ENCODE data around the gene STK38. TPM values are rescaled to one million over a fixed set of nuclear protein-coding genes. Genes with fewer than 3 reads are reported as not detected.

The STK38 gene
- total RNA-seq, 2 experiments from 2014 or later, result 47.0 to 48.4 TPM

- no peaks in the 10 kb centered on the region for H3K9me3 Mint-ChIP-seq
- Histone ChIP-seq H3K27me3 (ENCODE audit: control insufficient read depth in 1 of 2, insufficient read depth in 2 of 2, low read length in 2 of 2) (no peaks in the 10 kb centered on the region), H3K27ac (ENCODE audit: low read depth in 1 of 2, low read length in 2 of 2) (no peak overlapping the region), H3K9me3 (ENCODE audit: control insufficient read depth in 1 of 2, insufficient read depth in 1 of 2, low read length in 2 of 2) (peaks cover 0 to 6% of the 10 kb centered on the region in 2 experiments), H3K36me3 (ENCODE audit: insufficient read depth, low read length) (peaks cover 25% of the 10 kb centered on the region), H3K4me3 (ENCODE audit: low read length) (no peak overlapping the region), H3K4me1 (ENCODE audit: insufficient read depth, low read length) (no peaks in the 10 kb centered on the region)
- H3K27ac Mint-ChIP-seq, result peak overlapping the region; percentile 25
- H3K36me3 Mint-ChIP-seq (ENCODE audit: low read depth), result peaks cover 47% of the 10 kb centered on the region
- H3K27me3 Mint-ChIP-seq, result no peaks in the 10 kb centered on the region
- H3K4me1 Mint-ChIP-seq (ENCODE audit: low read depth), result peaks cover 20% of the 10 kb centered on the region
- CTCF ChIA-PET, result no interaction called here
- POLR2A ChIA-PET, result interaction anchor here (1.2 kb wide), 2 partner anchors 9 to 14 kb away, joined by 3 to 5 read pairs; no protein-coding TSS in a partner anchor
- H3K4me3 Mint-ChIP-seq, result no peak overlapping the region
- no peak for ATAC-seq (ENCODE audit: poor library complexity)
- no peak for DNase-seq
- intact Hi-C loops (cut with DNase I, micrococcal nuclease), result no loop called here
- TF ChIP-seq, protein P1, sequence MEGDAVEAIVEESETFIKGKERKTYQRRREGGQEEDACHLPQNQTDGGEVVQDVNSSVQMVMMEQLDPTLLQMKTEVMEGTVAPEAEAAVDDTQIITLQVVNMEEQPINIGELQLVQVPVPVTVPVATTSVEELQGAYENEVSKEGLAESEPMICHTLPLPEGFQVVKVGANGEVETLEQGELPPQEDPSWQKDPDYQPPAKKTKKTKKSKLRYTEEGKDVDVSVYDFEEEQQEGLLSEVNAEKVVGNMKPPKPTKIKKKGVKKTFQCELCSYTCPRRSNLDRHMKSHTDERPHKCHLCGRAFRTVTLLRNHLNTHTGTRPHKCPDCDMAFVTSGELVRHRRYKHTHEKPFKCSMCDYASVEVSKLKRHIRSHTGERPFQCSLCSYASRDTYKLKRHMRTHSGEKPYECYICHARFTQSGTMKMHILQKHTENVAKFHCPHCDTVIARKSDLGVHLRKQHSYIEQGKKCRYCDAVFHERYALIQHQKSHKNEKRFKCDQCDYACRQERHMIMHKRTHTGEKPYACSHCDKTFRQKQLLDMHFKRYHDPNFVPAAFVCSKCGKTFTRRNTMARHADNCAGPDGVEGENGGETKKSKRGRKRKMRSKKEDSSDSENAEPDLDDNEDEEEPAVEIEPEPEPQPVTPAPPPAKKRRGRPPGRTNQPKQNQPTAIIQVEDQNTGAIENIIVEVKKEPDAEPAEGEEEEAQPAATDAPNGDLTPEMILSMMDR (IDR thresholded peaks at IDR 0.05), result no peak
These were observed 78.1 kb downstream of the STK38 start for GRCh38 chr6:36469148-36469661.

- Mint-ChIP-seq H3K27ac (no peak overlapping the region), H3K36me3 (ENCODE audit: low read depth) (peaks cover 47% of the 10 kb centered on the region), H3K27me3 (no peaks in the 10 kb centered on the region), H3K9me3 (no peaks in the 10 kb centered on the region), H3K4me1 (ENCODE audit: low read depth) (peaks cover 36% of the 10 kb centered on the region), H3K4me3 (no peak overlapping the region)
- Histone ChIP-seq H3K9me3 (ENCODE audit: control insufficient read depth in 1 of 2, insufficient read depth in 1 of 2, low read length in 2 of 2) (peaks cover 0 to 6% of the 10 kb centered on the region in 2 experiments), H3K36me3 (ENCODE audit: insufficient read depth, low read length) (peaks cover 27% of the 10 kb centered on the region), H3K27ac (ENCODE audit: low read depth in 1 of 2, low read length in 2 of 2) (no peak overlapping the region), H3K4me1 (ENCODE audit: insufficient read depth, low read length) (no peaks in the 10 kb centered on the region), H3K4me3 (ENCODE audit: low read length) (no peak overlapping the region), H3K27me3 (ENCODE audit: control insufficient read depth in 1 of 2, insufficient read depth in 2 of 2, low read length in 2 of 2) (no peaks in the 10 kb centered on the region)
- POLR2A ChIA-PET, result no interaction called here
- TF ChIP-seq, protein P1 (IDR thresholded peaks at IDR 0.05), result no peak
- CTCF ChIA-PET, result no interaction called here
- intact Hi-C loops (cut with DNase I, micrococcal nuclease), result no loop called here
- DNase-seq (no peak), ATAC-seq (ENCODE audit: poor library complexity) (no peak)
These were observed 79.7 kb downstream of the STK38 start for GRCh38 chr6:36467625-36468024.

DNA sequence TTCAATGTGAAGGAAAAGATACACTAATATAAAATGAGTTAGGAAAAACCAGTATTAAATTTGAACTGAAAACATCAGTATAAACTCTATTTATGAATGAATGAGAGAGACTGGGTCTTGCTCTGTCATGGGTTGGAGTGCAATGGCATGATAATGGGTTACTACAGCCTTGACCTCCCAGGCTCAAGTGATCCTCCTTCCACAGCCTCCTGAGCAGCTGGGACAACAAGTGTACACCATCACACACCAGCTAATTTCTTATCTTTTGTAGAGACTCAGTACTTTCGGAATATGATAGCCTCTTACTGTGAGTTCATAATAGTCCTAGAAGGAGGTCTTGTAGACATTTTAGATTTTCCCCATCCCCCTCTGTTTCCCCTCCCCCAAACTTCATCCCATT is 83.0 kb downstream of the STK38 start:
- ChIA-PET POLR2A (no interaction called here), CTCF (no interaction called here)
- H3K27ac Mint-ChIP-seq, result no peak overlapping the region
- peaks cover 3% of the 10 kb centered on the region for H3K4me1 ChIP-seq (ENCODE audit: insufficient read depth, low read length)
- TF ChIP-seq, protein P1 (IDR thresholded peaks at IDR 0.05), result no peak
- H3K36me3 Mint-ChIP-seq (ENCODE audit: low read depth), result peaks cover 28% of the 10 kb centered on the region
- no peak for DNase-seq
- no peaks in the 10 kb centered on the region for H3K27me3 ChIP-seq (ENCODE audit: control insufficient read depth in 1 of 2, insufficient read depth in 2 of 2, low read length in 2 of 2)
- no peak for ATAC-seq (ENCODE audit: poor library complexity)
- H3K9me3 ChIP-seq (ENCODE audit: control insufficient read depth in 1 of 2, insufficient read depth in 1 of 2, low read length in 2 of 2), result peaks cover 0 to 6% of the 10 kb centered on the region in 2 experiments
- H3K27me3 Mint-ChIP-seq, result no peaks in the 10 kb centered on the region
- H3K9me3 Mint-ChIP-seq, result no peaks in the 10 kb centered on the region
- peaks cover 49% of the 10 kb centered on the region for H3K4me1 Mint-ChIP-seq (ENCODE audit: low read depth)
- no peak overlapping the region for H3K27ac ChIP-seq (ENCODE audit: low read depth in 1 of 2, low read length in 2 of 2)
- no peak overlapping the region for H3K4me3 ChIP-seq (ENCODE audit: low read length)
- H3K4me3 Mint-ChIP-seq, result no peak overlapping the region
- intact Hi-C loops (cut with DNase I, micrococcal nuclease), result loop anchor here in 1 of 2 experiments (5.0 kb wide), 1 partner anchor 42 kb away; no protein-coding TSS in a partner anchor
- peaks cover 3% of the 10 kb centered on the region for H3K36me3 ChIP-seq (ENCODE audit: insufficient read depth, low read length)

Measured in CD4-positive, alpha-beta T cell (primary cell).